GM12872 (cell line): Measurements from ENCODE around the gene AIG1.

Experiments used
- TF ChIP-seq, protein P1 (sequence below): IDR thresholded peaks from 3 replicates; pipeline ENCODE4 v1.5.1; 2011; ENCODE audit warnings: low read depth, mild to moderate bottlenecking, low read length, moderate library complexity; ENCODE audit not compliant: insufficient read depth

AIG1 gene

DNA sequence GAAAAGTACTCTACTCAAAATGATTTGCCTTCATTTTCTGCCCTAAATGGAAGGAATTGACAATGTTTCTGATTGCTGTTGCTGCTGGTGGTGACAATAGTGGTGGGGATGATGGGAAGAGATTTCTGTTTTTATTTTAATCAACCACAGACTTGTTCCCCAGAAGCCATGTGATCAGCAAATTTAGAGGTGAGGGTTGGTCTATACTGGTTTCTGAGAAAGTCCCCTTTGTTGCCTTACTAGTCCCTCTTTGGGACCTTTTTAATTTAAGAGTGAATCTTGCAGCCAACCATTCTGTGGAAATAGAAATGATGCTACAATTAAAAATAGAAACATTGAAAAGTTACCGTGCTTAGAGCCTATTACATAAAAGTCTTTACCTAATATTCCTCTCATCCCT, 43.2 kb downstream of the AIG1 start:
- TF ChIP-seq, protein P1, sequence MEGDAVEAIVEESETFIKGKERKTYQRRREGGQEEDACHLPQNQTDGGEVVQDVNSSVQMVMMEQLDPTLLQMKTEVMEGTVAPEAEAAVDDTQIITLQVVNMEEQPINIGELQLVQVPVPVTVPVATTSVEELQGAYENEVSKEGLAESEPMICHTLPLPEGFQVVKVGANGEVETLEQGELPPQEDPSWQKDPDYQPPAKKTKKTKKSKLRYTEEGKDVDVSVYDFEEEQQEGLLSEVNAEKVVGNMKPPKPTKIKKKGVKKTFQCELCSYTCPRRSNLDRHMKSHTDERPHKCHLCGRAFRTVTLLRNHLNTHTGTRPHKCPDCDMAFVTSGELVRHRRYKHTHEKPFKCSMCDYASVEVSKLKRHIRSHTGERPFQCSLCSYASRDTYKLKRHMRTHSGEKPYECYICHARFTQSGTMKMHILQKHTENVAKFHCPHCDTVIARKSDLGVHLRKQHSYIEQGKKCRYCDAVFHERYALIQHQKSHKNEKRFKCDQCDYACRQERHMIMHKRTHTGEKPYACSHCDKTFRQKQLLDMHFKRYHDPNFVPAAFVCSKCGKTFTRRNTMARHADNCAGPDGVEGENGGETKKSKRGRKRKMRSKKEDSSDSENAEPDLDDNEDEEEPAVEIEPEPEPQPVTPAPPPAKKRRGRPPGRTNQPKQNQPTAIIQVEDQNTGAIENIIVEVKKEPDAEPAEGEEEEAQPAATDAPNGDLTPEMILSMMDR: no peak

GRCh38 chr6:143107440-143107839, 46.8 kb downstream of the AIG1 start:
- TF ChIP-seq, protein P1: no peak

- TF ChIP-seq, protein P1: no peak
Measured at GRCh38 chr6:143107911-143108761, 47.4 kb downstream of the AIG1 start.

- TF ChIP-seq, protein P1: no peak
Measured at GRCh38 chr6:143109196-143109595, 48.5 kb downstream of the AIG1 start.

DNA sequence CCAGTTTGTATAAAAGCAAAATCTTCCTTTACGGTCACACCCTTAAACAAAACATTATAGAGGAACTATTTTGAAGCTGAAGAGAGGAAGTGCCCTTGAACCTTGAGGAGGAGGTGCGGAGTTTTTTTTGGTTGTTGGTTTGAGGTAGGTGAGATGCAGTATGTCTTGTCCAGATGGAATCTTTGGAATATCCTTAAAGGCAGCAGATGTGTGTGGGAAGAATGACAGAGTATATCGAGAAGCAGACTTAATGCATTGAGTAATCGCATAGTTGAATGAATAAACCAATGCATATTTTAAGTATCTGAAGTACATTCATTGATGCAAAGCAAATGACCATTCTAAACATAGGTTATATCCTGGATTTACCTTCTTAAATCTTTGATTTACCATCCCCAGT, 49.9 kb downstream of the AIG1 start:
- TF ChIP-seq, protein P1: no peak

DNA sequence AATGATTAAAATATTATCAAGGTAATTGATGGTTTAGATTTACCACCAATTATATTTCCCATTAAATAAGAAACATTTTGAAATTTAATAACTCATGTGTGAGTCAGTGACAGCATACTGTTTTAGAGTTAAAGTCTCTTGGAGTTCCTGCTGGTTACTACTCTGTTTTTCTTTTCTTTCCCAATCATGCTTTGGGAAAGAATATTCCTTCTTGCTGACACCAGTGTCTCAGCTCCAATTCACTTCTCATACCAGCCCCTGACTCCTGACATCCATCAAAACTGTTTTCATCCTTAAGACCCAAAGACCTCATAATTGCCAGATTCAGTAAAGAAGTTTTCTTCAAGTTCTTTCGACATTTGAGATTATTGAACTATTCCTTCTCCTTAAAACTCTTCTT, 50.3 kb downstream of the AIG1 start:
- TF ChIP-seq, protein P1: no peak

- TF ChIP-seq, protein P1: no peak
Measured at GRCh38 chr6:143111443-143111842, 50.8 kb downstream of the AIG1 start.
